GM19452 (cell line): ENCODE results near the gene ACBD4.

Experiments
- ATAC-seq: cut with Tn5 transposase; IDR thresholded peaks from one replicate; pipeline ENCODE4 v1.9.1; 2021; ENCODE audit not compliant: unreplicated experiment

The ACBD4 gene

GRCh38 chr17:45149669-45150664, 14.5 kb downstream of the ACBD4 start:
- ATAC-seq: no peak

DNA sequence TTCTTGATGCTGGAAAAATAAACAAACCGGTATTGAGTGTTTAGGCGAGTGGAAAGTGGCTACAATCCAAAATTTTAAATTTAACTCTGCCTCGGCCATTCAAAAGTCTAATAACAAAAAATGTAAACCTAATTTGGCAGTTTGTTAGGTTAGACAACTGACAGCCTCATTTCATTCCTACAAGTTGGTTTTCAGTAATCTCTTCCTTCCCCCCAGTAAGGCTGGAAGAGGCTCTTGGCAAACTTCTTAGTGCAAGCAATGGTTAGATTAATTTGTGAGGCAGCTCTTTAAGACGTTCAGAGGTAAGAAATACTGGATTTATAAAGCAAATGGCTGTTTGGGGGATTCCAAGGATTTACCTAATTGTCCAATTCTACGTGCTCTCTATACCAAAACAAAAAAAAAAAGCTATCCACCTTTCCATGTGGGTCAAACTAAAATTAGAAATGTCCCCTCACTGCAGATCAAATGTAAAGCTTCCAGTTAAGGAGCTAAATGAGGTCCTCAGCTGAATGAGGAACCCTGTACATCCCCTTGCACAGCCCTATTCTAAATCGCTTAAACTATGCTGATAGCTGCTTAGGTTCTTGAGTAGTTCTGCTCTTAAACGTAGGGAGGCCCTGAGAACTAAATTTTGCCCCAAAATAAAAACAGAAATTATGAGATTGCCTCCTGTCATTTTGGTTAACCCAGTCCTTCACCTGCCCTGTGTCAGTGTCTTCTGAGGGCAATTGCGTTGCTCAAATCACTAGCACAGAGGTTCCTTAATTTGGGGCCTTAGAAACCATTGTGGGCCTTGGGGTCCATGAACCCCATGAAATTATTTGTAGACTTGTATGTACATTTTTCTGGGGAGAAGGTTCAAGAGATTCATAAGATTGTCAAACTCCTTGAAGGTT, 15.7 kb downstream of the ACBD4 start:
- ATAC-seq: no peak

GRCh38 chr17:45155029-45155428, 19.5 kb downstream of the ACBD4 start:
- ATAC-seq: no peak

DNA sequence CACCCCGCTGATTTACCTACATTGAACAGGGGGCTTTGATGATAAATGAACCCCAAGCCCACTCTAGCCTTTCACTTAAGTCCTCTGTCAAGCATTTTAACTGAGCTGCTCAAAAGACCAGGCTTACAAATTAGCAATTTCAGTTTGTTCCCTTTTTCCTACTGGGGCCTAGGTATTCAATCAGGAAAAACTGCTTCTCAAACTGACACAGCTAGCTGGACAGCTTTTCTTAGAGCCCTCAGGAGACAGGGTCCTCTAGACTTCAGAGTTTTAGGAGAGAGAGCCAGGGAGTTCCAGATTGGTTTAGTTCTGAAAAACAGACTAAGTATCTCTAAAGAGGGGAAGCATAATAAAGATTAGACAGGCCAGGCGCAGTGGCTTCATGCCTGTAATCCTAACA, 20.0 kb downstream of the ACBD4 start:
- ATAC-seq: no peak

GRCh38 chr17:45156242-45156641, 20.8 kb downstream of the ACBD4 start:
- no peak for ATAC-seq

- ATAC-seq: peak; percentile 15
Observed at GRCh38 chr17:45160447-45161287, 25.2 kb downstream of the ACBD4 start.

GRCh38 chr17:45161288-45162024, 26.0 kb downstream of the ACBD4 start, which contains the start of gene HEXIM2:
TSS of gene HEXIM2 (plus strand) at chr17:45161875. CDS start at chr17:45162794, 919 bp downstream.
- ATAC-seq: peak; percentile 90

GRCh38 chr17:45162025-45162687, 26.7 kb downstream of the ACBD4 start:
- ATAC-seq: no peak

DNA sequence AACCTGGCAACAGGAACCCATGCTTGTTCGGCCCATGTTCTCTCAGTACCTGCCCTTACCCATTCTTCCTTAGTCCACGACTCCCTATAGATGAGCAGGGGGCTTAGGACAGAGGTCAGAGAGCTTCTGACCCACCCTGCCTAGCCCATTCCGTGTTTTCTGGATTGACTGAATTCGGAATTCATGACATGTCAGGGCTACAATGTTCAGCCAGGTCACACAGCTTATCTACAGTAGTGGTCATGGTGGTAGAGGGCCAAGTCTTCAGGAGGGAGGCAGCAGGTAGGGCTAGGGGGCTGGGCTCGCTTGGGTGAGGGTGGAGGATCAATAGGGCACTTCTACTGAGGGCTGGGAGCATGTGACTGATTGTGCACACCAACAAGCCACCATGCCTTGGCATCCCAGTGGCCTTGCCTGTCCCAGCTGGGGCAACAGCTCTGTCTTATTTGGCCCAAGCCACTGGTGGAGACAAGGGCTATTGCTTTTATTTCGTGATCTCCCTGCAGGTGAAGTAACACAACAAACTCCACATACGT, 29.3 kb downstream of the ACBD4 start:
- ATAC-seq: no peak

DNA sequence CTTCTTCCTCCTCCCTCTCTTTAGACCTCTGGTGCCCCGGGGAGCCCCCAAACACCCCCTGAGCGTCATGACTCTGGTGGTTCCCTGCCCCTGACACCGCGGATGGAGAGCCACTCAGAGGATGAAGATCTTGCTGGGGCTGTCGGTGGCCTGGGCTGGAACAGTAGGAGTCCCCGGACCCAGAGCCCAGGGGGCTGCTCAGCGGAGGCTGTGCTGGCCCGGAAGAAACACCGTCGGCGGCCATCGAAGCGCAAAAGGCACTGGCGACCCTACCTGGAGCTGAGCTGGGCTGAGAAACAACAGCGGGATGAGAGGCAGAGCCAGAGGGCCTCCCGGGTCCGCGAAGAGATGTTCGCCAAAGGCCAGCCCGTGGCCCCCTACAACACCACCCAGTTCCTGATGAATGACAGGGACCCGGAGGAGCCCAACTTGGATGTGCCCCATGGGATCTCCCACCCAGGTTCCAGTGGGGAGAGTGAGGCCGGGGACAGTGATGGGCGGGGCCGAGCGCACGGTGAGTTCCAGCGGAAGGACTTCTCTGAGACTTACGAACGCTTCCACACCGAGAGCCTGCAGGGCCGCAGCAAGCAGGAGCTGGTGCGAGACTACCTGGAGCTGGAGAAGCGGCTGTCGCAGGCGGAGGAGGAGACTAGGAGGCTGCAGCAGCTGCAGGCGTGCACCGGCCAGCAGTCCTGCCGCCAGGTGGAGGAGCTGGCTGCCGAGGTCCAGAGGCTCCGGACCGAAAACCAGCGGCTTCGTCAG, 33.7 kb downstream of the ACBD4 start:
- ATAC-seq: no peak

DNA sequence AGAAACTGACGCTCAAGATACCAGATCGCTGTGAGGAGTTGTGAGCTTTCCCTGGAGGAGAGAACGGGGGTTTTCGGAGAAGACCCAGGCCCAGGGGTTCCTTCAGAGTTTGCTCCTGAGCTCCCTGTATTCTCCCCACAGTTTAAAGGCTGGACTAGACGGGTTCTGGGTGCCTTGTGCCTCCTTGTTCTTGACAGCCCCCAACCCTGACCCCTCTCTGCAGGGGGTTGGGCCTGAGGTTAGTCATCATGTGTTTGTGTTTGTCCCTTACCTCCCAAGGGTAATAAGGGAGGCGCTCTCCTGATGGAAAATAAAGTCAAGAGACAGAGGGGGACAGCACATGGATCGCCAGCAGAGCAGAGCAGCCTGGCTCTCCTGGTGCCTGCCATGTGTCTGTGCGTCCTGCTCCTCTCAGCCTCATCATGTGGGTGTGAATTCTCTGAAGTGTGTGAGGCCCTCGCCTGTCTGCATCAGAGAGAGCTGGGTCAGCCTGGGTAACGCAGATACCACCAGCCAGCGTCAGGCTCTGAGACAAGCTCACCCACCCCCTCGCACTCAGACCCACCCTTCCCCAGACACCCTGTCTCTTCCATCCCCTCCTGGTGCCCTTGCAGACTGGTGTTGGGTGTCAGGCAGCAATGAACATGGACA, 34.9 kb downstream of the ACBD4 start:
- ATAC-seq: no peak

DNA sequence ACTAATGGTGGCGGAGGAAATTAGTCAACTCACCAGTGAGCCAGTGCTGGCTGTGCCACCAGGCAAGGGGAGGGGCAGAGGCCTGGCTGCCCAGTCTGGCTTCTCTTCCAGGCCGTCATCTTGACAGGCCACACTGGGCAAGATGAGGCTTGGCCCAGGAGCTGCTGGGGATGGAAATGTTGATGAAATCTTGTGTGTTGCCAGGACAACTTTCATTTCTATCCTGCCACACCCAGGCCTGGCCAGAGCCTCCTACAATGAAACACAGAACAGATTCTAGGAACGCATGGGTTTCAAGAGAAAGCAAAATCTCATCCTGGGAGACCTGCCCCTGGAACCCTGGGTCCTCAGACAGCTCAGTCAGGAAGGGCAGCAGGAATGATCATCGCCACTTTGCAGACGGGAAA, 35.4 kb downstream of the ACBD4 start:
- ATAC-seq: no peak

- ATAC-seq: no peak
Observed at GRCh38 chr17:45171338-45172231, 36.1 kb downstream of the ACBD4 start.

DNA sequence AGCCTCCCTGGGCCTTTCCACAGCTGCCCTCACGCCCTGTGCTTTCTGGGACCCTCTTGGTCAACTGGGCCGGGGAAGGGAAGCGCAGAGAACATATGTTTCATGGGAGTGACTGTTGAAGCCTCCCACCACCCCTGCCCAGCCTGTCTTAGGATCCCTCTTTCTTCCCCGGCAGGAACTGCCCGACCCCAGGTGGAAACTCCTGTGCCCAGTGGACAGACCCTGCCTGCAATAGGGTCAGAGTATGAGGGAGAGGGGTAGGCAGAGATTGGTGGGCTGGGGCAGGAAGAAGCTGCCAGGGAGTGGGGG, 36.7 kb downstream of the ACBD4 start:
- ATAC-seq: no peak

DNA sequence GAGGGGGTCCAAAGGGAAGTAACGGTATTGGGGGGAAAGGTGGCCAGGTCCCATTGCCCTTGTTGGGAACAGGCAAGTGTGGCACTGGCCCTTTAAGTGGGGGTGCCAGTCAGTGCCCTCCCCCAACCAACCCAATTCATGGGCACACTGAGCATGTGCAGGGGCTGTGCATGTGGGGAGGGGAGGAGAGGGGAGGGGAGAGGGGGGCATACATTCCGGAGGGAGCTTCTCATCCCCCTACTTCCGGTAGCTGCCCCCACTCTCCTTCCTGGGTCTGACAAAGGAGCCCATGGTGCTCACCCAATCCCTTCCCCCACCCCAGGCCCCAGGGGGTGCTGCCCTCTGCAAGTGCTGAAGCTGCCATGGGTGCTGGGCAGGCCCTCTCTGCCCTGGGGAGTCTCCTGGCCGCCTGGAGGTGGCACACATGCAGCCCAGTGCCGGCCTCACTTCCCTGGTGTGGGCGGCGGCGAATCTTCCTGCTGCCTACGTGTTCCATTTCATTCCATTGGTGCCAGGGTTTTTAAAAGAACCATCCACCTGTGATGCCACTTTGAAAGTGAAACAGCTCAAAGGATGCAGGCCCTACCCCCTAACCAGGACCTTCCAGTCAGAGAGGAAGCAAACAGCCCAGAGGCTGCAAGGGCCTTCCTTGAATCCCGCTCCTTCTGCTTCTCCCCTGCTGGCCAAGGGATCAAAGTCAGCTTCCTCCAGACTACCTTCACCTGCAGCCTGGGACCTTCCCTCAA, 37.2 kb downstream of the ACBD4 start:
- ATAC-seq: no peak

DNA sequence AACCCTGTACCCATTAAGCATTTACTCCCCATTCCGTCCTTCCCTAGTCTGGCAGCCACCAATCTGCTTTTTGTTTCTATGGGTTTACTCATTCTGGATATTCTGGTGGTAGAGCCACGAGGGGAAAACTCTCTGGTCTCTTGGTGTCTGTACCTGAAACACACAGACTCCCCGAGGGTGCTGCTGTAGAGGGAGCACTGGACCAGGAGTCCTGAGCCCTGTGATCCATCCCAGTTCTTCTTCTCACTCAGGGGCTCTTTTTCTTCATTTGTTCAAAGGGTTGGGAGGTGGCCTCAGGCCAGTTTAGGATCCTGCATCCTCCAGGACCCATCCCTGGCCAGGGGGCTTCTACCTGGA, 40.2 kb downstream of the ACBD4 start:
- ATAC-seq: no peak

GRCh38 chr17:45177563-45177962, 42.1 kb downstream of the ACBD4 start:
- ATAC-seq: no peak
